Measurements from ENCODE around the gene CMPK2. TPM values are rescaled to one million over a fixed set of nuclear protein-coding genes. Genes with fewer than 3 reads are reported as not detected.

CMPK2 gene
- 0.99 TPM for polyA plus RNA-seq (2013, experiment 1 of 2)
- 1.1 TPM for polyA plus RNA-seq (2013, experiment 2 of 2)

DNA sequence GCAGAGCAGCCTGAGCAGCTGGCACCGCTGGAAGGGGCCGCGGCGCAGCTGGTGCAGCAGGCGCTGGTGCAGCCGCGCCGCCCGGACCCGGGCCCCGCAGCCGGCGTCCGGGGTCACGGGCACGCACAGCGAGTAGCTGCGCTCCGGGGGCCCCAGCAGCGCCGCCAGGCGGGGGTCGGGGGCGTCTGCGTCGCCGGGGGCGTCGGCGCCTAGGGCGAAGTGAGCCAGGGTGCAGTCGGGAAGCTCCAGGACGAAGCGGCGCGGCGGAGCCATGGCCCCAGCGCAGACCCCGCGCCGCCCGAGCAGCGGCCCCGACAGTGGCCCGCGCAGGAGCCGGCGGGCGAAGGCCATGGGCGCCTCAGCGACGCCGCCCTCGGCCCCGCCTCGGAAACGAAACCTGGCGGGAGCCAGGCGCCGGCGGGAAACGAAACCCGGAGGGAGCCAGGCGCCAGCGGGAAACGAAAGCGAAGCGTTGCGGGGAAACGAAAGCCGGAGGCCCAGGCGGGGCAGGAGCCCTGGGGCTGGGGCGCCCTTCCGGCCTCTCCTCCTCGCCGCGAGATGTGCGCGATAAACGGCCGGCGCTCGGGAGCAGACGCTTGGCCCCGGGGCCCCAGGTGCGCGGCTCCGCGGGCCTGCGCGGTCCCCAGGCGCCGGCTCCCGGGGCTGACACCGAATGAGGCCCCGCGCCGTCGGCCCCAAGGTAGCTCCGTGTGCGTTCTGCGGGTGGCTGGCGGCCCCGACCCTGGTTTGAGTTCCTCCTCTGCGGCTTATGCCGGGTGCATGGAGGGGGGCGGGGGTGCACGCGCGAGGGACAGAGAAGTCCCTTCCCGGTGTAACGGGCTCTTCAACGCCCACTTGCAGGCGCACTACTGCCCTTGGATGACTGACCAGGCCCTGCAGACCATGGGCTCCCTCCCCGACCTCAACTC, at the start of gene CMPK2:
Gene CMPK2 (minus strand): TSS at position 562 of the 929 bp plus-strand sequence. CDS start 211 bp downstream, at position 351.
- Histone ChIP-seq H3K4me2 (ENCODE audit: low read length, poor library complexity, severe bottlenecking) (peak within 1 kb of the TSS; percentile 95), H3K23ac (ENCODE audit: low read length in 2 of 2) (peak within 1 kb of the TSS in 1 of 2 experiments; percentile 79), H3K27ac (ENCODE audit: low read length, poor library complexity, severe bottlenecking) (no peak within 1 kb of the TSS), H4K91ac (ENCODE audit: low read length) (no peak within 1 kb of the TSS), H3K9ac (ENCODE audit: low read length) (peak within 1 kb of the TSS; percentile 76), H3K36me3 (ENCODE audit: control insufficient read depth in 1 of 2, insufficient read depth in 2 of 2, low read depth in 1 of 2, low read length in 2 of 2) (peaks cover 4 to 13% of the 10 kb centered on the region in 2 experiments), H3K9me3 (ENCODE audit: control insufficient read depth, low read length) (no peaks in the 10 kb centered on the region), H3K4me3 (ENCODE audit: insufficient read depth in 1 of 2, low read depth in 1 of 2, low read length in 2 of 2) (peak within 1 kb of the TSS; percentile 71 to 95), H4K8ac (ENCODE audit: low read length) (peak within 1 kb of the TSS; percentile 85), H3K4me1 (ENCODE audit: control insufficient read depth, insufficient read depth, low read depth, low read length) (peaks cover 12% of the 10 kb centered on the region), H3K27me3 (ENCODE audit: control insufficient read depth in 1 of 2, insufficient read depth in 1 of 2, low read length in 2 of 2) (peaks cover 0 to 13% of the 10 kb centered on the region in 2 experiments), H3K18ac (ENCODE audit: low read depth in 1 of 2, low read length in 2 of 2) (peak within 1 kb of the TSS; percentile 46 to 64), H2BK12ac (ENCODE audit: low read length in 2 of 2) (peak within 1 kb of the TSS in 1 of 2 experiments; percentile 21), H3K4ac (ENCODE audit: low read depth in 1 of 2, low read length in 2 of 2) (peak within 1 kb of the TSS; percentile 9 to 33), H2AFZ (ENCODE audit: low read depth, low read length) (peak within 1 kb of the TSS; percentile 84), H2AK5ac (ENCODE audit: low read length, severe bottlenecking) (no peak within 1 kb of the TSS), H2BK15ac (ENCODE audit: low read depth, poor library complexity, severe bottlenecking) (peak within 1 kb of the TSS; percentile 36), H2BK5ac (ENCODE audit: low read depth, low read length, poor library complexity, severe bottlenecking) (no peak within 1 kb of the TSS), H2BK120ac (ENCODE audit: low read depth, low read length) (peak within 1 kb of the TSS; percentile 35), H3K79me1 (replicated peaks; ENCODE audit: low read length, poor library complexity, severe bottlenecking) (no peaks in the 10 kb centered on the region), H3K14ac (ENCODE audit: low read length in 2 of 2) (peak within 1 kb of the TSS in 1 of 2 experiments; percentile 5)
- peak; percentile 80 for DNase-seq
- WGBS, result under 1% methylated on average over 86 of the region's 115 CpGs

GRCh38 chr2:6915399-6915798, 49.7 kb upstream of the CMPK2 start:
- H3K18ac ChIP-seq (ENCODE audit: low read depth in 1 of 2, low read length in 2 of 2), result no peak overlapping the region
- H2AK5ac ChIP-seq (ENCODE audit: low read length, severe bottlenecking), result no peak overlapping the region
- H3K9ac ChIP-seq (ENCODE audit: low read length), result no peak overlapping the region
- H3K14ac ChIP-seq (ENCODE audit: low read length in 2 of 2), result no peak overlapping the region
- H2BK15ac ChIP-seq (ENCODE audit: low read depth, poor library complexity, severe bottlenecking), result no peak overlapping the region
- no peak overlapping the region for H3K27ac ChIP-seq (ENCODE audit: low read length, poor library complexity, severe bottlenecking)
- H3K4me2 ChIP-seq (ENCODE audit: low read length, poor library complexity, severe bottlenecking), result no peak overlapping the region
- H3K4ac ChIP-seq (ENCODE audit: low read depth in 1 of 2, low read length in 2 of 2), result no peak overlapping the region
- H2BK5ac ChIP-seq (ENCODE audit: low read depth, low read length, poor library complexity, severe bottlenecking), result no peak overlapping the region
- no peak for DNase-seq
- H4K8ac ChIP-seq (ENCODE audit: low read length), result no peak overlapping the region
- H3K23ac ChIP-seq (ENCODE audit: low read length in 2 of 2), result peak overlapping the region in 1 of 2 experiments; percentile 40
- no peak overlapping the region for H2AFZ ChIP-seq (ENCODE audit: low read depth, low read length)
- peaks cover 0 to 13% of the 10 kb centered on the region in 2 experiments for H3K27me3 ChIP-seq (ENCODE audit: control insufficient read depth in 1 of 2, insufficient read depth in 1 of 2, low read length in 2 of 2)
- H3K9me3 ChIP-seq (ENCODE audit: control insufficient read depth, low read length), result no peaks in the 10 kb centered on the region
- no peak overlapping the region for H2BK12ac ChIP-seq (ENCODE audit: low read length in 2 of 2)
- H3K36me3 ChIP-seq (ENCODE audit: control insufficient read depth in 1 of 2, insufficient read depth in 2 of 2, low read depth in 1 of 2, low read length in 2 of 2), result no peaks in the 10 kb centered on the region
- H3K4me1 ChIP-seq (ENCODE audit: control insufficient read depth, insufficient read depth, low read depth, low read length), result peaks cover 11% of the 10 kb centered on the region
- H4K91ac ChIP-seq (ENCODE audit: low read length), result no peak overlapping the region
- 98% methylated on average over 2 of the region's 2 CpGs for WGBS
- H2BK120ac ChIP-seq (ENCODE audit: low read depth, low read length), result no peak overlapping the region
- H3K79me1 ChIP-seq (replicated peaks; ENCODE audit: low read length, poor library complexity, severe bottlenecking), result peaks cover 2% of the 10 kb centered on the region
- H3K4me3 ChIP-seq (ENCODE audit: insufficient read depth in 1 of 2, low read depth in 1 of 2, low read length in 2 of 2), result no peak overlapping the region

GRCh38 chr2:6914828-6915227, 49.1 kb upstream of the CMPK2 start:
- H3K23ac ChIP-seq (ENCODE audit: low read length in 2 of 2), result no peak overlapping the region
- no peak overlapping the region for H2AFZ ChIP-seq (ENCODE audit: low read depth, low read length)
- H3K27me3 ChIP-seq (ENCODE audit: control insufficient read depth in 1 of 2, insufficient read depth in 1 of 2, low read length in 2 of 2), result peaks cover 0 to 13% of the 10 kb centered on the region in 2 experiments
- H2BK15ac ChIP-seq (ENCODE audit: low read depth, poor library complexity, severe bottlenecking), result no peak overlapping the region
- H4K8ac ChIP-seq (ENCODE audit: low read length), result no peak overlapping the region
- no peak overlapping the region for H2AK5ac ChIP-seq (ENCODE audit: low read length, severe bottlenecking)
- H3K9ac ChIP-seq (ENCODE audit: low read length), result no peak overlapping the region
- H3K27ac ChIP-seq (ENCODE audit: low read length, poor library complexity, severe bottlenecking), result no peak overlapping the region
- H3K14ac ChIP-seq (ENCODE audit: low read length in 2 of 2), result no peak overlapping the region
- no peaks in the 10 kb centered on the region for H3K9me3 ChIP-seq (ENCODE audit: control insufficient read depth, low read length)
- WGBS, result 77% methylated on average over 3 of the region's 3 CpGs
- no peak overlapping the region for H2BK120ac ChIP-seq (ENCODE audit: low read depth, low read length)
- no peak overlapping the region for H3K4ac ChIP-seq (ENCODE audit: low read depth in 1 of 2, low read length in 2 of 2)
- H2BK12ac ChIP-seq (ENCODE audit: low read length in 2 of 2), result no peak overlapping the region
- no peak overlapping the region for H4K91ac ChIP-seq (ENCODE audit: low read length)
- H3K4me2 ChIP-seq (ENCODE audit: low read length, poor library complexity, severe bottlenecking), result no peak overlapping the region
- no peak overlapping the region for H3K4me3 ChIP-seq (ENCODE audit: insufficient read depth in 1 of 2, low read depth in 1 of 2, low read length in 2 of 2)
- no peaks in the 10 kb centered on the region for H3K36me3 ChIP-seq (ENCODE audit: control insufficient read depth in 1 of 2, insufficient read depth in 2 of 2, low read depth in 1 of 2, low read length in 2 of 2)
- peak; percentile 35 for DNase-seq
- H2BK5ac ChIP-seq (ENCODE audit: low read depth, low read length, poor library complexity, severe bottlenecking), result no peak overlapping the region
- no peak overlapping the region for H3K18ac ChIP-seq (ENCODE audit: low read depth in 1 of 2, low read length in 2 of 2)
- H3K4me1 ChIP-seq (ENCODE audit: control insufficient read depth, insufficient read depth, low read depth, low read length), result peaks cover 11% of the 10 kb centered on the region
- H3K79me1 ChIP-seq (replicated peaks; ENCODE audit: low read length, poor library complexity, severe bottlenecking), result peaks cover 2% of the 10 kb centered on the region

DNA sequence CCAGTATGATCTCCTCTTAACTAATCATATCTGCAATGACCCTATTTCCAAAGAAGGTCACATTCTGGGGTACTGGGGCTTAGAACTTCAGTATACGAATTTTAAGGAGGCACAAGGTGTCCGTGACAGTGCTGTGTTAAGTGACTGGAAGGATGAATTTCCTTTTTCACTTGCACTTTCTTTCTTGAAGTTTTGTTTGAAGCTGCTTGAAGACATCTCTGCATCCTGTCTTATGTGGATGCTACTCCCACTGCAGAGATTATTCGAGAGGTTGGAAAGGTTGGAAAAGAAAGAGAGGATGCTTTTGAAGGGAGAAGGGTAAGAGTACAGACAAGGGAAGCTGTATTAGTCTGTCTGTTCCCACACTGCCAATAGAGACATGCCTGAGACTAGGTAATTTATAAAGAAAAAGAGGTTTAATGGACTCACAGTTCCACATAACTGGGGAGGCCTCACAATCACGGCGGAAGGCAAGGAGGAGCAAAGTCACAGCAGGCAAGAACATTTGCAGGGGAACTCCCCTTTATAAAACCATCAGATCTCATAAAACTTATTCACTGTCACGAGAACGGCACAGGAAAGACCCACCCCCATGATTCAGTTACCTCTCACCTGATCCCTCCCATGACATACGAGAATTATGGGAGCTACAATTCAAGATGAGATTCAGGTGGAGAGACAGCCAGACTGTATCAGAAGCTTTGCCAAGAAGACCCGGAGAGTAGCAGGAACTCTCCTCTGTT, 47.9 kb upstream of the CMPK2 start:
- Histone ChIP-seq H3K18ac (ENCODE audit: low read depth in 1 of 2, low read length in 2 of 2) (no peak overlapping the region), H3K4me3 (ENCODE audit: insufficient read depth in 1 of 2, low read depth in 1 of 2, low read length in 2 of 2) (no peak overlapping the region), H2BK15ac (ENCODE audit: low read depth, poor library complexity, severe bottlenecking) (no peak overlapping the region), H2BK12ac (ENCODE audit: low read length in 2 of 2) (no peak overlapping the region), H3K27me3 (ENCODE audit: control insufficient read depth in 1 of 2, insufficient read depth in 1 of 2, low read length in 2 of 2) (peaks cover 0 to 13% of the 10 kb centered on the region in 2 experiments), H3K4ac (ENCODE audit: low read depth in 1 of 2, low read length in 2 of 2) (no peak overlapping the region), H3K4me1 (ENCODE audit: control insufficient read depth, insufficient read depth, low read depth, low read length) (peaks cover 9% of the 10 kb centered on the region), H3K9ac (ENCODE audit: low read length) (no peak overlapping the region), H2AFZ (ENCODE audit: low read depth, low read length) (no peak overlapping the region), H3K36me3 (ENCODE audit: control insufficient read depth in 1 of 2, insufficient read depth in 2 of 2, low read depth in 1 of 2, low read length in 2 of 2) (no peaks in the 10 kb centered on the region), H4K8ac (ENCODE audit: low read length) (no peak overlapping the region), H3K79me1 (replicated peaks; ENCODE audit: low read length, poor library complexity, severe bottlenecking) (no peaks in the 10 kb centered on the region), H4K91ac (ENCODE audit: low read length) (no peak overlapping the region), H2AK5ac (ENCODE audit: low read length, severe bottlenecking) (no peak overlapping the region), H3K27ac (ENCODE audit: low read length, poor library complexity, severe bottlenecking) (no peak overlapping the region), H3K9me3 (ENCODE audit: control insufficient read depth, low read length) (no peaks in the 10 kb centered on the region), H2BK5ac (ENCODE audit: low read depth, low read length, poor library complexity, severe bottlenecking) (no peak overlapping the region), H3K14ac (ENCODE audit: low read length in 2 of 2) (no peak overlapping the region), H3K23ac (ENCODE audit: low read length in 2 of 2) (no peak overlapping the region), H3K4me2 (ENCODE audit: low read length, poor library complexity, severe bottlenecking) (no peak overlapping the region), H2BK120ac (ENCODE audit: low read depth, low read length) (no peak overlapping the region)
- DNase-seq, result no peak
- 98% methylated on average over 9 of the region's 9 CpGs for WGBS

All from mesenchymal stem cell (in vitro differentiated cells and primary cell).